GOT3 (cell line): ENCODE results near the gene RANBP17.

Source experiments
- DNase-seq: peaks from one replicate; lab custom pipeline; 2025; ENCODE audit warnings: mixed read lengths; lab: John Stamatoyannopoulos, UW

RANBP17 gene

DNA sequence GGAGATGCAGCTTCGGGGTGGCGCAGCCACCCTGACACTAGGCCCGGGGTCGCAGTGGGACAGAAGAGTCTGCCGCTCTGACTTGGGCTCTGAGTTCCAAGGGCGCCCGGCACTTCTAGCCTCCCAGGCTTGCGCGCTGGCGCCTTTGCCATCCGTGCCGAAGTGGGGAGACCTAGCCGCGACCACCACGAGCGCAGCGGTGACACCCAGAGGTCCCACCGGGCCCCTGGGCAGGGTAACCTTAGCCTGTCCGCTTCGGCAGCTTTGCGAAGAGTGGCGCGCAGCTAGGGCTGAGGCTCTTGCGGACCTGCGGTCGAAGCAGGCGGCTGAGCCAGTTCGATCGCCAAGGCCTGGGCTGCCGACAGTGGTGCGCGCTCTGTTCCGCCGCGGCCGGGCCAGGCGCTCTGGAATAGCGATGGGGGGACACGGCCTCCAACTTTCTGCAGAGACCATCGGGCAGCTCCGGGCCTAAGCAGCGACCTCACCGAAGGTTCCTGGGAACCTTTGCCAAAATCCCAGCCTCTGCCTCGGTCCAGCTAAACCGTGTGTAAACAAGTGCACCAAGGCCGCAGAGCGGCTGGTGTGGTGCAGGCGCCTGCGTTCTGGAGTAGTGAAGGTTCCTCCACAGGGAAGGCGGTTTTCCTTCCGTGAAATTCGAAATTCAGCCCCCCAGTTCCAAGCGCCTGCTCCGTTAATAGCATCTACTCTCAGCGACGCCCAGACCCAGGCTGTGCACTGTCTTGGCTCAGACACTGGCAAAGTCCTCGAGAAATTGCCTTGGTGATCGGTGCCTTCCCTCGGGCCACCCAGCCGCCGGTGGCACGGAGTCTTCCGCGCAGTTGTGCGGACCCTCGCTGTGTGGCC, 454.7 kb downstream of the RANBP17 start:
- DNase-seq = no peak

DNA sequence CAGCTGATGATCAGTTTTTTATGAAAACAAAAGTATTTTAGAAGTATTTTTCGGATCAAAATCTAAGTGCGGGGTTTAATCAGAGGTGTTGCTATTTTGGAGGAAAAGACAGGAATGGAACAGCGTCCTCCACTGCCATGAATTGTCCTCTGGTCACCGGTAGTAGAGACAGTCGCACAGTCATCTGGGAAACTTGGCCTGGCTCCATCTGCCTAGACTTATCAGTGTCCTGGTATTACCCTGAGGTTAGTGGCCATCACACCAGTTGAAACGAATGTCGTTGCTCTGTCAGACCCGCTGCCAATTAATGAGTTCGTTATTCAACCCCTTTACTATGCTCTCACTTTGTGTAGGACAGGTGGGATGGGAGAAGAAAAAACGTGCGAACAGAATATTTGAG, 455.4 kb downstream of the RANBP17 start:
- DNase-seq = no peak

DNA sequence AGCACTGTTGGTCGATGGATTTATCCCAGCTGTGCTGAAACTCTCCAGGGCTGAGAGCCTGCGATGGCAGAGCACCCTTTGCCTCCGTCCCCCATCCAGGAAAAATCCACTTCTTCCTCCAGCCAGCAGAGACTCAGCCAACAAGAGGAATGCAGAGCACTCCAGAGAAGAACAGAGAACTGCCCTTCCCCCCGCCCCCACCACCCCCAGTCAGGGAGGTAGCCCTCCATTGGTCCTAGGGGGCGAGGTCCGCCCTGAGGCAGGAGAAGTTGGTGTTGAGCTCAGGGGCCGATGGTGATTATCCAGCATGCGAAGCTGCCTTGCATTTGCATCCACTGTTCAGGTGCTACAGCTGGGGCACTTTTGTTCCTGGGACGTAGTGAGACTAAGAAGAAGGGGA, 456.2 kb downstream of the RANBP17 start:
- no peak for DNase-seq

DNA sequence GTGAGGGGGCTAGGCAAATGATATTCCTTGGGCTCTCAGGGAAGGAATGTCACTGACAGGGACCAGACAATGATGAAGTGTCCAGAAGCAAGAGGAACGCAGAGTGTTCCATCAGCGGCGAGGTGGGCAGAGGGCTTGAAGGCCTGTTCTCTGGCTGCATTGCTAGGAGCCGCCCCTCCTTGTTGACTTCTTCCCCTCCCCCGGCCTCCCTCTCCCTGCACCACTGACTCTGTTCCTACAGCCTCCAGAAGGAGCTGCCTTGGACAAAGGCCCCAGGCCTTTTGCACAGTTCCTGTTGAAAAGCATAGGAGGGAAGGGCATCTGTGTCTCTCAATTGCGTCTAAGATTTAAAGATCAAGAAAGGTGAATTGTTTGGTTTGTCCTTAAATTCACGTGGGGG, 459.6 kb downstream of the RANBP17 start:
- DNase-seq = no peak

DNA sequence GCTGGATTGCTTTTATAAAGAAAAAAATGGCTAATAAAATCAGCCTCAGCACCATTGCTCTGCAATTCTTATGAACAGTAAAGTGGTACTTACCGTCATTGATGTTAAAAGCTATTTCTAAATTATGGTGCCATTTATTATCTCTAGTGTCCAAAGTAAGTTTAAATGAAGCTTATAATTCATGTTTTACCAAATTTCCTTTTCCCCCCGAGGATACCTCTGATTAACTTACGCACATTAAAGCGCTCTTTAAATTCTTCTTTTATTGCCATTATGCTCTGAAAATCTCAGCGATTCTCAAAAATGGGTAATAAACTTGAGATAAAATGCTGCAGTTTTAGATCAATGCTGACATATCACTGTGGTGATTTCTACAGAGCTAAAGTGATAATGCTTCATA, 460.7 kb downstream of the RANBP17 start:
- DNase-seq = no peak

DNA sequence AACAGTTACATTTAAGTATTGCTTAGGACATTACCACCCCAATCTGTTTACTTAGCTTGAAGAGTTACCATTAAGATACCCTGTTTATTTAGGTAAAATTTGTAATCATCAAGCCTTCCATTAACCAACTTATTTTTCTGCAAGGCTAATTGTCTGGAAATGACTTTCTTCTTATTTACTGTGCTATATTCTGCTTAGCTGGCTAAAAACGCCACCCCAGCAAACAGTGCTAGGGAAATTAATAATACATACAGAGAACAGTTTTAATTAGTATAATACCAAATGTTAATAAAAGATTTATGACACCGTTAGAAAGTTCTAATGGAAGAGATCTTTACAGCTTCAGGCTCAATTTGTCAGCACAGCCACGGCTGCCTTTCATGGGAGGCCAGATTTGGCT, 461.2 kb downstream of the RANBP17 start:
- DNase-seq = no peak

DNA sequence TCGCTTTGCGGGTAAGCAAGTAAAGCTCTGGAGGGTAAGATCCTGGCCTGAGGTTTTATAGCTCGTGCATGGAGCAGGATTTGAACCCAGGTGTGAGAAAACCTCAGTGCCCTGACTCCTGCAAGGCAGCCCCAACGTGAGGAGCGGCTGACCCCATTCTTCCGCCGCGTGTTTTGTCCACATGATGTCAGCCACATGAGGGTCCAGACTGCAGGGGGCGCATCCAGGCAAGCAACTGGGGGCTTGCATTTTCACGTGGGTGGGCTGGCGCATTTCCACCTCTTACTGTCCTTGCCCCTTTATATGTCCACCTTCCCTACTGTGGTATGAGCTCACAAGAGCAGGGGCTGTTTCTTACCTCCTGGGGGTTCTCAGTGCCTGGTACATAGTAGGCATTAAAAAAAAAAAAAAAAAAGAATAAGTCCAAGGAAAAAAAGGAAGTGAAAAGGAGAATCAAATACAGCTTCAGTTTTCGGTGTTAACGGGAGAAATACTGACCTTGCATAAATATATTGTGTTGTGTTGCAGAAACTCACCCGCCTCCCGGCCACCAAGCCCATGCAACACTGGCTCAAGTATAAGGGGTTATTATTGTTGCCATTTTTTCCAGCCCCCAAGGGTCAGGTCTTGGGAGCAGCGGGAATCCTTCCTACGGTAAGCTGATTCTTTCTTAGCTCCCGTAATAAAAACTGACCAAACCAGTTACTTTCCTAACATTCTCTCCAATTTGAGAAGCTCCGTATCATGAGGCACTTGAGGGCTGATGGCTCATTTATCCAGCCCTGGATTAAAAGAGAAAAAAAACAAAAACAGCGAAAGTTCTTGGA, 462.2 kb downstream of the RANBP17 start:
- no peak for DNase-seq

DNA sequence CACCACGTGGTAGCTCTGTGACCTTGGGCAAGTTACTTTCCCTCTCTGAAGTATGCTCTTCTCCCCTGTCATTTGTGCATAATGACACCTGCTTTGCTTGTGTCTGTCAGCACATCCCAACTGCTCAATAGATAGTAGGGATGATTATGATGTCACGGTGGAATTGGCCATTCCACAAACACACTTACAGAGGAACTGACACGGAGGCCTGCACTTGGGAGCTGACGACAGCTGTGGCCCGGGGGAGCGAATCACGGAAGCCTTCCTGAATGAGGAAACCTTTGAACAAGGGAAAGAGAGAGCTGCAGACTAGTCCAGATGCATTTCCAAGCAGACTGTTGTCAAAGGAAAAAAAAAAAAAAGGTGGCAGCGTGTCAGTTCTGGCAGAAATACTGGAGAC, 468.2 kb downstream of the RANBP17 start:
- no peak for DNase-seq

DNA sequence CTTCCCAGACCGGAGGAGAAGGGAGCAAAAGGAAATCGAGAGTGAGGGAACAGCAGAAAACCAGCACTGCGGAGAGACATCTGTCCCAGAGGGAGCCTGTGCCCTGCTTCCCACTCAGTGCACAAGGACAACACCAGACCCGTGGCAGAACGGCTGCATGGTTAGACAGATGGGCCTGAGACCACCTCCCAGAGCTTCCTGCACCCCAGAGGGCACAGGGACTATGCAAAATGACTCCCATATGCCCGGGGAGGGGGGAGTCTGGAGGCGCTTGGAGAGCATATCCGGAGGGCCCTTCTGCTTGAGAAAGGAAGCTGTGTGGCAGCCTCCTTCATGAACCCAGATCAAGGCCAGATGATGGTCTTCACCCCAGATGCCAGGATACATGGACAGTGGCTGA, 473.8 kb downstream of the RANBP17 start:
- DNase-seq = no peak

DNA sequence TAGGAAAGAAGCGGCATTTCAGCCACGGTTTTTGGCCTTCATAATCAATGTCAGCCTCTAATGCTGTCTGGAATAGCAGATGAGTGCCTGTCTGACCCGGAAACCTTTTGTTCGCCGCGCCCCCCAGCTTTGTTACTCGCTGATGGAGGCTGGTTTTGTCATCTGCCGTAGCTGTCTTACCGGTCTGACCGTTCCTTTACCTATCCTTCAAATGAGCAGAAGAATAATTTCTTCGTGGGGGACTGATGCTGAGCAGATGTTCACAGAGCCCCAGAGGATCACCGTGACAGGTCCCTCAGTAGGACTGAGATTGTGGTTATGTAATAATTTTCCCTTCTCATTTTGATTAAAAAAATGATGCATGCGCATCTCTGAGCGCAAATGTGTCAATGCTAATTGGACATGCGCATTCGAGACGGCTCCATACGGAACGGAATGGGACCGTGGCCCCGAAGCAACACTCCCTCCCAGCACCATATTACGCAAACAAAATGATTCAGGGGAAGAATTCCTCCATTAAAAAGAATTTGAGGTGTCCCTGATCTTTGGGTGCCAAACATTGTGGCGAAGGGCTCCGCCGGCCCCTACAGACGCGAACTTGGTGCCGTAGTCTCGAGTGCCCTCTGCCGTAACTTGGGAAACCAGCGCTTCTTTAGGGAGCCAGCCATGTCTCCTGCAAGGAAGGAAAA, 474.8 kb downstream of the RANBP17 start:
- no peak for DNase-seq

DNA sequence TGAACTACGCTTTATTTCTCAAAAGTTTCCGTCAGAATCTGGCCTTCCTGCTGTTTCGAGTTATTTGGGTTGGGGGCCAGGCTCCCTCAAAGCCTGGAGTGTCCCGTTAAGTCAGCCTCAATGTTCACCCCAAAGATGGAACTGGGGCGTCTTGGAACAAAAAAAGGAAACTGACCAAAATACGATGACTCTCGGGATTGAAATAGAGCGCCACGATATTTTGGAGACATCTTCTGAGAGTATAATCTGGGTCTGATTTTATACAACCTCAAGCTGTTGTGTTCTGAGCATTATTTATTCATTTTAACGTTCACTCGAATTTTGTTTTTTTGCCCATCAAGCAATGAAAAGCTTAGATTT, 475.4 kb downstream of the RANBP17 start:
- DNase-seq = no peak

DNA sequence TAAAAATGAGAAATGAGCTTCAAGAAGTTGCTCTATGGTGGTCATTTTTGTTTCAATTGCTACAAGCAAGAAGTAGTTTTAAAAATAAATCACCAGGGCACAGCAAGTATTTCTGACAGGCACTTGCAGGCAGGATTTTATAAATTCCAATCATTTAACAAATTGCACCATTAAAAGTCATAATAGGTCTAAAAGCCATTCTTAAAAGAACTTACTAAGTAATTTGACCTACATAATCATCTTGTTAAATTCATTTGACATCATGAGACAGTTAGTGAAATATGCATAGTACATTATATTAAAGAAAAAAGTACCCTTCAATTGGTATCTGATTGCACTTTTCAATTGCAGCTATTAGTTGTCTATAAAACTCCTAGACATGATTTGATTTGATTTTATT, 478.2 kb downstream of the RANBP17 start:
- no peak for DNase-seq

DNA sequence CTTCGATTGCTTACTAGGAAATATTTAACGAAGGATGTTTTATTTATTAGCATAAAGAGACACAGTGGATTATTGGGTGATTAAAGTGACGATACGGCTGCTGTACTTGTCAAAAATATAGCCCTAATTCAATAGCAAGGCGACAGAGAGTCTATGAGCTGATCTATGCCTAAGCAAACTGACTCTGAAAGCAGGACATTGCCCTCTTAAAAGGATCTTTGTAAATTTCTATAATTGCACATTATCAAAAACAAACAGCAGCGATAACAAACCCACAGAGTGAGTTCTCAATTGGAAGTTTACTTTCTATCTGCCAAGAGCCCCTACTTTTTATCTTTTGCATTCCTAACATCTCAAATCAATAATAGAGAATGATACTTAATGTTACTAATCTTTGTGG, 478.7 kb downstream of the RANBP17 start:
- DNase-seq = no peak

DNA sequence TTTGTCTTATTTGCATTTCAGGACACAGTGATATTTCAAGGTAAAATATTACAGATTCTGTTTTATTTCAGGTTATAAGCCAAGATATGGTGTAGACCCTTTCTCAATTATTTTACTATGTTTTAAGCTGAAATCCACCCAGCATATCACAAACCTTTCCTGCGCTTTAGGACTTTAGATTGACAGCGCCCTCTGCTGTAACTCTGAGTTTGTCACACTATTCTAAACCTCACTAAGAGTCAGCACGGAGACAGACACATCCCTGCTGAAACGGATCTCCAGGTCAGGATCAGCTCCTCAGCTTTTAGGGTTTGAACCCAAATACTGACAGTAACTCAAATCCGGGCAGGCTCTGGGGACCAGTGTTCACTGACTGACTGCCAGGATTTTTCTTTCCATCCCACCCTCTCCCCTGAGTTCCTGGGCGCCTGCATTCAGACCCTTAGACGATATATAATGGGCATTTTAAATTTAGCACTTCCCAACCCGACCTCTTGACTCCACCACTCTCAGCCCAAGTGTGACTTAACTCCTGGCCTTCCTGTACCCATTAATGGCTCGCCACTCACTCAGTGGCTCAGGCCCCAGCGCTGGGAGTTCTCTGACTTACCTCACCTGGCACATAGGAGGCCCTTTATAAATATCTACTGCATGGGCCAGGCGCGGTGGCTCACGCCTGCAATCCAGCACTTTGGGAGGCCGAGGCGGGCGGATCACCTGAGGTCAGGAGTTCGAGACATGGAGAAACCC, 480.7 kb downstream of the RANBP17 start:
- no peak for DNase-seq

DNA sequence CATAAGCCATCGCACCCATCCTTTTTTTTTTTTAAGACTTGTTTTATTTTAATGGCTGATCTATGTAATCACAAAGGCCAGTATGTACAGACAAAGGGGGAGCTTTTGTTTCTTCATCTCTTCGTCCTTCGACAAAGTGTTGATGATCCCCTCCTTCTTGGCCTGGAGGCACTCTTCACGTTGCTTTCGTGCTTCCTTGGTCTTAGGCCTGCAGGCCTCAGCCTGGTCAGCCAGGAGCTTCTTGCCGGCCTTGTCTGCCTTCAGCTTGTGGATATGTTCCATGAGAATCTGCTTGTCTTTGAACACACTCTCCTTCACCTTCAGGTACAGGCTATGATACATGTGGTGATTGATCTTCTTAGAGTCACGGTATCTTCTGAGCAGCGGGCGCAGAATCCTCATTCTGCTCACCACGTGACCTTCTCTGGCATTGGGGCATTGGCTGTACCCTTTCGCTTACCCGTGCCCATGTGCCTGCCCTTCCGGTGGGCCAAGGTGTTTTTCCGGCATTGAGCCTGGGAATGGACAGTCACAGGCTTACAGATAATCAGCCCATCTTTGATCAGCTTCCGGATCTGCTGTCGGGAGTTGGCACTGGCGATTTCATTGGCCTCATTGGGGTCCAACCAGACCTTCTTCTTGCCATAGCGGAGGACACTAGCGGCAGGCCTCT, 483.3 kb downstream of the RANBP17 start:
- DNase-seq = no peak
